GM18499 (cell line): ENCODE measurements around the gene RAET1L.
"Not testable (repeated sequence)": the region's sequence is repeated elsewhere in the genome, so short reads cannot be mapped to it uniquely, and the experiment has no call there.

Source experiments
- ATAC-seq: cut with Tn5 transposase; IDR thresholded peaks from one replicate; pipeline ENCODE4 v1.9.1; 2021; ENCODE audit warnings: moderate number of reproducible peaks; ENCODE audit not compliant: insufficient read depth, unreplicated experiment

Gene RAET1L

DNA sequence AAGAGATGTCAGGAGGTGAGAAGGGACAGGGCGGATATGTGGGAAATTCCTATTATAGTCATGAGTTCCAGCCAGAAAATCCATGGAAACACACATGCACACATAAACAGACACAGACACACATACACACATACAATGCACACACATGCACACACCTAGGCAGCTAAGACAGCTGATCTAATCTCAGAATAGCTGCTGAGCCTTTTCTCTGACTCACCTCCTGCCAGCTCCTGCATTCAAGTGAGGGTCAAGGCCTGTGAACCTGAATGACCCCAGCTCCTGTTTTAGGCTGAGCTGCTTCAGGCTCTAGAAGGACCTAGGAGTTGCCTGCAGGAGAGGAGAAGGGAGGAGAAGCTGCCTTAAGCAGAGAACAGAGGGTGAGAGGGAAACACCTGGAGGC, 21.6 kb upstream of the RAET1L start:
- ATAC-seq, result no peak

DNA sequence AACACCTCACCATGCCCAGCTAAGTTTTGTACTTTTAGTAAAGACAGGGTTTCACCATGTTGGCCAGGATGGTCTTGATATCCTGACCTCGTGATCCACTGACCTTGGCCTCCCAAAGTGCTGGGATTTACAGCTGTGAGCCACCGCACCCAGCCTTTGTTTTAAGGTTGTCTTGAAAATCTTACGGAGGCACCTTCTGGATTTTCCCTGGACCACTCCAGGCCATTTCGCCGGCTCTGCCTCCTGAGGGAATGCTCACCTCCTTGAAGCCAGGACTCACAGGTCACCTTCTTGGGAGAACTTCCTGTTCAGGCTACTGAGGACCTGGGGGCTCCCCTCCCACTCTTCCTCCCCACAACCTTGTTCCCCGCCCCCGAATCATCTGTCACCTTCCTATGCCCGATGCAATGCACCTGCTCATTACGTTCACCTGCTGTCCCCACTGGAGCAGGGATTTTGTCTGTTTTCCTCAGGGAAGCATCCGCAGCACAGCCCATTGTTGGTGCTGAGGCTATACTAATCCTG, 19.4 kb upstream of the RAET1L start:
- ATAC-seq, result no peak

- no peak for ATAC-seq
Measured at GRCh38 chr6:150043501-150044412, 18.4 kb upstream of the RAET1L start.

- no peak for ATAC-seq
Measured at GRCh38 chr6:150043096-150043495, 17.8 kb upstream of the RAET1L start.

DNA sequence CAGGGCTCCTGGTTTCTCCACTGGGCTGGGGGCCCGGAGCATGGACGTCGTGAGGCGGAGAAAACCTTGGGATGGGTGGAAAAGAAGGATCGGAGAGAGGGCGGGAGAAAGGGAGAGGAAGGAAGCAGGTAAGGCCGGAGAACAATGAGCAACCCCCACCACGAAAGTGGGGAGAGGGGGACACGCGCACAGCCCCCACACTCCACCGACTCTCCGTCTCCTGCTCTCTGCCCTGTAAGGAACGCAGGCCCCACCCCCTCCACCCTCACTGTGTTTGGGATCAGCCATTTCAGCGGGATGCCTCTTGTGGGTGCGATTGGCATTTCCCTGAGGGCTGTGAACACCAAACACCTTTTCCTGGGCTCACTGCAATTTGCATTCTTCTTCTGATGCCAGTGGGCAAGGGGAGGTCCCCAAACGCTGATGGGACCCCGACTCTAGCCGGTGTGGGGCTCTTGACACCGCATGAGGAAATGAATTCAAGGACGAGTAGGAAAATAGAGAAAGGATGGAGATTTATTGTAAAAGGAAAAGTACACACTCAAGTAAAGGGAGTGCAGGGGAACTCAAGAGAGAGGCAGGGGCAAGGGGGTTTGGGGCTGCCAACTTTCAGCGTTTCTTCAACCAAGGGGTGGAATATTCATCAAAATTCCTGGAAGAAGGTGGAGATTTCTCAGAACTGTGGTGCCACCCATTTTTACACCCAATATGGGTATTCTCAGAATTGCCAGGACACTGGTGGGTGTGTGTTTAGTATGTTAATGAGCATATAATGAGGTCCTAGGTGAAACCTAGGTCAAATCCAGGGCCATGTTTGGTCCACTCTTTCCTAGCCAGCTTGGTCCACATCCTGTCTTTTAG, 13.1 kb upstream of the RAET1L start:
- ATAC-seq, result no peak

DNA sequence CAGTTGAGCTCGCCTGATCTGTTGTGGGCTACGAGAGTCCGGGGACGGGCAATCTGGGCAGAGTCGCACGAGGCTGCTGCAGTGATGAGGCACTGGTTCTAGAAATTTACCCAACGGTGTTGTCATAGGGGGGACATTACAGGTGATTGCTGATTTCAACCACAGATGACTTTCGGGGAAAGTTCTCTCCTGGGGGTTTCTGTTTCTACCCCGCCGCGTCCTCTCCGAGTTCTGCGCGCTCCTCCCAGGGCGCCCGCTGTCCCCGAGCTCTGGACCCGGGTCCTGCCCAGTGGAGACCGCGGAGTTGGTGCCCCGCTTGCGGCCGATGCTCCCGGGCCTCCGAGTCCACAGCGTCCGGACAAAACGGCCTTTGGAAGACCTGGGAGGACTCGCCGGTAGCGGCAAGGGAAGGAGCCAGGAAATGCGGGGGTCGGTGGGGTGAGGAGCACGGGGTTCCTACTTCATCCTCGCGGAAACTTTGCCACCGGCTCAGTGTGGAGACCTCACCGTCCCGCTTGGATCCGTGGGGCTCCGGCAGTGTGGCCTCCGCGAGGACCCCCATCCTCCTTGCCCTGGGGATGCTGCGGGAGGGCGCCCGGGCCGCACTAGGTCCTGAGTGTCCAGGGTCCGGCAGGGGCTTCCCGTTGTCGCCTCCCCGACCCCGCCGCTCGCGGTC, 12.3 kb upstream of the RAET1L start:
- ATAC-seq, result no peak

DNA sequence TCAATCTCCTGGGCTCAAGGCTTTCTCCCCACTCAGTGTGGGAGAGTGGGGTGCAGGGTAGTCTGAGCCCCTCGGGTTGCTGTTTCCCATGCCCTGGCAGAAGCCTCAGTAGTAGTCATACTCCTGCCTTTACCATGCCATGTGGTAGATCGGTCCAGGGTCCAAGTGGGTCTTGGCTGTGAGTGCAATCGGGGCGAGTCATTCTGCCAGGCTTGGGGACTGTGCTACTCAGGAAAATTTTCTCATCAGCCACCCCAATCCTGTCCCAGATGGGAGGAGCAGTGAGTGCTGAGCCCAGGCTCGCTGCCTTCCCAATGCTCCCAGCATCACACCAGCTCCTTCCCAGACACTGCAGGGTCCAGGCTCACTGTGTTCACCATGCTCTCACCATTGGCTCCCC, 10.7 kb upstream of the RAET1L start:
- ATAC-seq, result no peak

DNA sequence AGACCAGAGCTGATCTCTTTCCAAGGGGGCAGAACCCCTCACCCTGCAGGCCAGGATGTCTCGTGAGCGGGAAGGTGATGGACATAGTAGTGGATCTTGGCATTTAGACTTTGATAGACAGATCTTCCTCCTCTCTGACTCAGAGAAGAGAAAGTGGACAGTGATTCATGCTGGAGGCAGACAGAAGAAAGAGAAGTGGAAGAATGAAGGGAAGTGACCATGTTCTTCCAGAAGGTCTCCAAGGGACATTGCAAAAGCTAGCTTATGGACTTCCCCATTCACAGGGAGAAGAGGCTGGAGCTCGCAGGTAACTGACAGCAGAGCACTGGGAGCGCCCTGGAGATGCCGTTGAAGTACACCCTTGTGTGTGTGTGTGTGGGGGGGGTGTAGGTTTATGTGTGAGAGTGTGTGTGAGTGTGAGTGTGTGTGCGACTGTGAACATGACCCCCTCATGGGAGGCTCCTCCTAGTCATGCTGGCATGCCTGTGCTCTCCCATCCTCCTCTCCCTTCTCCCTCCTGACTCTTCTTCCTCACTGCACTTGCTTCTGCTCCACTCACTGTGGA, 8.0 kb upstream of the RAET1L start:
- no peak for ATAC-seq

- no peak for ATAC-seq
Measured at GRCh38 chr6:150032598-150032997, 7.3 kb upstream of the RAET1L start.

DNA sequence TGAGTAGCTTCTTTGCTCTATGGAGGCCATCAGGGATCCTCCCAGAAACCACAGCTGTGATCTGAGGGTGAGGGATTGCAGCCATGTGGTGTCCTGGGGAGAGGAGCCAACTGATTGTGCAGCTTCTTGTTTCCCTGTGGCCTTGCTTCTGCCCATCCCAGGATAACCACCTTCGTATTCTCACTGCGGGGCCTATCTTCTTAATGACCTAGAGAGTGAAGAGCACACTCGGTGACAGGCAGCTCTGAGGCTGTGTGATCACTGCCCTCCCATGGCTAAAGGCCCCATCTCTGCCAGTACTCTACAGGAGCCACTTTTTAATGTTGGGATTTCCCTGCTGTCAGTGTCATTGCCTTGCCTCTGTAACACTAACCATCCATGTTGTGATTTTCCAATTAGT, 5.3 kb upstream of the RAET1L start:
- ATAC-seq, result no peak

DNA sequence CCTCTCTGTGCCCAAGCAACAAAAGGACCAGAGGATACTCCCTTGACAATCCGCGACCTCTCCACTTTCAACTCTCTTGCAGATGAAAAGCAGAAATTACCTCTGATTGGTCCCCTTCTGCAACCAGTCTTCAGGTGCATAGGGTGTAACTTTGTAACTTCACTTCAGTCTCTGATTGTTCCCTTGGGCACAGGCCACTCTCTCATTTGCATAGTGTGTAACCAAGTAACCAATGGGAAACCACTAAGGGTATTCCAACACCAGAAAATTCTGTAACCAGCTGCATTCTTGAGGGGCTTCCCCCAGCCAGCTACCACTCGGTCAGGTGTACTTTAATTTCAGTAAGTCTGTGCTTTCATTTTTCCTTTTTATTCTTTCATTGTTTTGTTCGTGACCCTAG, 4.4 kb upstream of the RAET1L start:
- no peak for ATAC-seq

DNA sequence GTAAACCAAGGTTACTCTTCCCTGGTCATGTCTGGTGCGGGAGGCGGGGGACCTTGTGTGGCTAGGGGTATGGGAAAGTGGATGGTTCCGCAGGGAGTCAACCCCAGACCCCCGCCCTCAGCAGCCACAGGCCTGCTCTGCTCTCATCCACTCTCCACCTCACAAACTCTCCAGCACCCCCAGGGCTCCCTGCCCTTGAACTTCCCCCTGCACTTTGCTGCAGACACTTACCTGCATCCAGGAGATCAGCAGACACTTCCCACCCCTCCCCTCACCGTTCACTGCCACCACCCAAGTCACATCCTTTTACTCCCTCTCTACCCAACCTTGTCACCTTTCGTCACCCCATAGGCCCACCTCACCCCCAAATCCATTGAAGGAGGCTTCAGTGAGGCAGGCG, 3.9 kb upstream of the RAET1L start:
- ATAC-seq, result no peak

- ATAC-seq, result no peak
Measured at GRCh38 chr6:150028799-150029198, 3.5 kb upstream of the RAET1L start.

- ATAC-seq, result no peak
Measured at GRCh38 chr6:150027806-150028565, 2.7 kb upstream of the RAET1L start.

GRCh38 chr6:150026976-150027805, 1.9 kb upstream of the RAET1L start:
- ATAC-seq, result no peak

DNA sequence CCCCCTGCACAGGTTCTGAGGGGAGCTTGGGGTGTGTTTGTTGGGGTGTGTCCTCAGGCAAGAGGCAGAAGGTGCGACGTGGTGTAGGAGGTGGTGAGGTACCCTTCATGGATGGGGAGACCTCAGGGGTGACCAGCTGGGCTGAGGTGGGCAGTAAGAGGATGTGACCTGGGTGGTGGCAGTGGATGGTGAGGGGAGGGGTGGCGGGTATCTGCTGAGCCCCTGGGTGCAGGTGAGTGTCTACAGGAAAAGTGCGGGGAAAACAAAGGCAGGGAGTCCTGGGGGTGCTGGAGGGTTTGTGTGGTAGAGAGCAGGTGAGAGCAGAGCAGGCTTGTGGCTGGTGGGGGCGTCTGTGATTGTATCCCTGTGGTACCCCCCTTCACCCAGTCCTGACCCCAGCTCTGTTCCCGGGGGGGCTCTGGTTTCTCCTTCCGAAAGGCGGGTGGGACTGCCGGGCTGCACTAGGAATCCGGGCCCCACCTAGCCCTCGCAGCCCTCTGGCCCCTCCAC, 631 bp downstream of the RAET1L start:
- ATAC-seq, result no peak

GRCh38 chr6:150024021-150024420, 1.3 kb downstream of the RAET1L start:
- not testable (repeated sequence) for ATAC-seq

DNA sequence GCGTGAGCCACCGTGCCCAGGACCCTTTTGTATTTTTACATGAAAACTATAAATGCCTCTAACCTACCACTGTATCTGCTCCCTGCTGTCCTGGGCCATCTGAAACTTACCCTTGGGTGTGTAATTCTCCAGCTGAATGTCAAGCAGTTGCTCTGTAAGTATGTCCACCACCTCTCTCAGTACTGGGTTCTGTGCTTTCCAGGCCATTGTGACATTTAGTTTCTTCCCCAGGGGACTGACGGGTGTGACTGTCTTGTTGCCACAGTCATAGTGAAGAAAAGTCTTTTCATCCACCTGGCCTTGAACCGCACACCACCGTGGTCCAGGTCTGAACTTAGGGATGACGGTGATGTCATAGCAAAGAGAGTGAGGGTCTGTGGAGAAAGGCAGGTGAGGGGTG, 3.5 kb downstream of the RAET1L start:
- ATAC-seq, result not testable (repeated sequence)
